Measurements from ENCODE around the gene MAMDC2.
"Not testable (repeated sequence)": the region's sequence is repeated elsewhere in the genome, so short reads cannot be mapped to it uniquely, and the experiment has no call there.

MAMDC2 gene

GRCh38 chr9:70038171-70038621 lies 5.5 kb upstream of the MAMDC2 start:
- DNase-seq (ENCODE audit: low read depth in 2 of 2) = not testable (repeated sequence)

- no peak for DNase-seq (ENCODE audit: low read depth in 2 of 2)
Observed at GRCh38 chr9:70040376-70040903, 3.2 kb upstream of the MAMDC2 start.

GRCh38 chr9:70042461-70043215 lies 1.0 kb upstream of the MAMDC2 start:
- no peak for DNase-seq (ENCODE audit: low read depth in 2 of 2)

- DNase-seq (ENCODE audit: low read depth in 2 of 2) = no peak
Observed at GRCh38 chr9:70043285-70043684, 363 bp upstream of the MAMDC2 start.

- DNase-seq (ENCODE audit: low read depth in 2 of 2) = no peak
Observed at GRCh38 chr9:70044490-70045307, 1.1 kb downstream of the MAMDC2 start.

DNA sequence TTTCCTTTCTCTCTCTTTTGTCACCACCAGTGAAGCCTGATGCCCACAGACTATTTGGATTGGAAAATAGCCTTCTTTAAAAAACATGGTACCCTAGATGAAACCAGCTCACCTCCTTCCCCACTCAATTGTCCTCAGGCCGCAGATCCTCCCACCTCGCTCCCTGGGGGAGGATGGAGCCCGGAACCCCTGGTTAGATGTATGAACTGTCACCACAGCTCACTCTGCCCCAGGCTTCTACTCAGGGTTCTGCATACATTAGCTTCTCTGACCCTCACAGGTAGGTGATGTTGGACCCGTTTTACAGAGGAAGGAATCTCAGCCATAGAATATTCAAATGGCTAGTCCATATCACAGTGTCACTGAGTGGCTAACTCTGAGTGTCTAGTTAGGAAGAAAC lies 1.8 kb downstream of the MAMDC2 start:
- no peak for DNase-seq (ENCODE audit: low read depth in 2 of 2)

DNA sequence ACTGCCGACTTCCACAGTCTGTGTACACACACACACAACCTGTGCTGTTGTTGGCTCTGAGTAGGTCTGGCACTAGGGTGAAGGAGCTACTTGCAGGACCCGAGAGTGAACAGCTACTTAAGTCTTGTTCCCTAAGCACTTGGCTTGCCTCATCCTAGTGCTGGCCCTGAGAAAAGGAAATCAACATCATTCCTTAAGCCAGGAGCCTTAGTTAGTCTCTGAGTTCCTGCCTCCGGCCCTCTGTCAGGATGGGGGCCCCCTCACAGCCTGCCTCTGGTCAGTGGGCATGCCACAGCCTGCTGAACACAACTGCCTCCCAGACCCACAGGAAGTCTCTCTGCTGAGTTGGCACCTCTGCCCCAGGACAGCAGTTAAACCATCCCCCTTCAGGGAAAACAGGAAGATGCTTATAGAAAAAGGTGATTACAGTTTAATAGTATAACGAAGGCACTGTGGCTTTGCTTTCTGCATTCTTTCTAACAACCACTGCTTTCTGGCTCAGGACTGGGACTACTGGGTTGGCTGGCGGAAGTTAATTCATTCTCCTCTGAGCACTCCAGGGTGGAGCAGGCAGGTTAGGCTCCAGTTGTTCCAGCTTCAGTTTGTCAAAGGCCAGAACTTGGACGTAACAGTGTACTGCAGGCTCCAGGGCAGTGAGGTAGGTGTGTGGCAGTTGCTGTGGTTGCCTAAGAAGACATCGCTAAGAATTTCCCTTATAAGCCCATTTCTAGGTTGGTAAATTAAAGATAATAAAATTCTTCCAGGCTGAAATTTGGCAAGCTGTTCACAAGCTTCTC lies 2.8 kb downstream of the MAMDC2 start:
- DNase-seq (ENCODE audit: low read depth in 2 of 2) = no peak

DNA sequence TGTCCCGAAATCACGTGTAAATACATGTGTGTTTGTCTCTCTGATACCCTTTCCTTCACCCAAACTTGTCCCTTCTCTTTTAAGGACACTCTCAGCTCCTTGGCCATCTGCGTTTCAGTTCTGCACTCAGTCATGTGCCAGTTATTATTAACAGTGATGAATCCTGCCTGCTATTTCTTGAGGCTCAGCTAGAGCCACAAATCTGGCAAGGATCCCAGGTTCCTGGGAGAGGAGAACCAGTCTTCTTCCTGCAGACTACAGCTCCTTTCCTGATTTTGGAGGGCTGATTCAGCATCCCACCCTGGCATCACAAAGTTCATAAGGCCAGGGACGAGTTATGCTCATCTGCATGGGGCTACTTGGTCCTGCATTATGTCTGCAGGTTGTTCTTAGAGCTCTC lies 5.6 kb downstream of the MAMDC2 start:
- DNase-seq (ENCODE audit: low read depth in 2 of 2) = no peak

- DNase-seq (ENCODE audit: low read depth in 2 of 2) = no peak
Observed at GRCh38 chr9:70049672-70050271, 6.1 kb downstream of the MAMDC2 start.

GRCh38 chr9:70052768-70053167 lies 9.1 kb downstream of the MAMDC2 start:
- DNase-seq (ENCODE audit: low read depth in 2 of 2) = no peak

GRCh38 chr9:70053864-70054263 lies 10.2 kb downstream of the MAMDC2 start:
- DNase-seq (ENCODE audit: low read depth in 2 of 2) = no peak

DNA sequence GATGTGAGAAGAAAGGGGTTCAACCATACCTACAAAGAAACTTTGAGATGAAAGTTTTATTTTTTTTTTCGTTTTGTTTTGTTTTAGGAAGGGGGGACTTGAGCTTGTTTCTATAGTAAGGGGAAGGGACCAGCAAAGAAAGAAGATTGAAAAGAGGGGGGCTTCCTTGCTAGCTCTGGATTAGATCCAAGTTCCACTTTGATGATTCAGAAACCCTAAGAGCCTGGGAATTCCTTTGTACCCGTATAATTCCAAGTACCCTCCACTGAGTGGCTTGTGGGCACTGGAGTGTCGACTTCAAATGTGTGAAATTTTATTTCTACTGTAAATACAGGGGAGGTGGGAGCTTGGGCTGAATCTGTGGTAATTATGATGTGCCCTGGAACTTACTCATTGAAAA lies 10.9 kb downstream of the MAMDC2 start:
- DNase-seq (ENCODE audit: low read depth in 2 of 2) = no peak

DNA sequence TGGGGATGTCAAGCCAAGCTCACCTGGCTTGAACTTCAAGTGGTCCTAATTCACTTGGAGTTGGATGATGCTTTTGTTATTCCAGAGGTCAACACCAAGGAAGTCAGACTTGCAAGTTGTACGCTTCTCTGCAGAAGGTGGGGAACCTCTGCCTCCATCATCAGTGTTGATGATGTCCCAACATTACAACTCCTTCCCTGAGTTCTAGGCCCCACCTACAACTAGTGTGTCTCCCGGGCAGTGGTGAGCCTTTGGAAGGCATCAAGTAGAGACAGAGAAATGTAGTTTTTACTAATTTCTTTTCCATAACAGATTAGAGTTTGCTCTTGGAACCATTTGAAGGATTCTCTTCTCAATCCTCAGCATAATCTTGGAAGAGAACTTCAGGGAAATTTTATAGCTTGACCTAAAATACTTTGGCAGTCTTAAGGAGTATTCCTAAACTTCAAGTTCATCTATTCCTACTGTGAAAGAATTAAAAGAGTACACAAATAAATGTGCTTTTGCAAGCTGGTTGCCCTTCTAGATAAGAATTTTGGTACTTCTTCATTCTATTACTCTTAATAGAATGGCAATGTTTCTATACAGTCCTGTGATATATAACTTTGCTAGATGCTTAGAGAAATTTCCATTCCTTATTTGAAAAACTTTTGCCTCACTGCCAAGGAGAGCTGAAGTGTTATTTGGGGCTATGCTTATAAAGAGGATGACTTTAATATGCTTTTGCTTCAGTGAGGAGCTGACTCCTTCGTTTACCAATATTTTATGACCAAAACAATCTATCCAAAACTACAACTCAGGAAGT lies 12.0 kb downstream of the MAMDC2 start:
- no peak for DNase-seq (ENCODE audit: low read depth in 2 of 2)

DNA sequence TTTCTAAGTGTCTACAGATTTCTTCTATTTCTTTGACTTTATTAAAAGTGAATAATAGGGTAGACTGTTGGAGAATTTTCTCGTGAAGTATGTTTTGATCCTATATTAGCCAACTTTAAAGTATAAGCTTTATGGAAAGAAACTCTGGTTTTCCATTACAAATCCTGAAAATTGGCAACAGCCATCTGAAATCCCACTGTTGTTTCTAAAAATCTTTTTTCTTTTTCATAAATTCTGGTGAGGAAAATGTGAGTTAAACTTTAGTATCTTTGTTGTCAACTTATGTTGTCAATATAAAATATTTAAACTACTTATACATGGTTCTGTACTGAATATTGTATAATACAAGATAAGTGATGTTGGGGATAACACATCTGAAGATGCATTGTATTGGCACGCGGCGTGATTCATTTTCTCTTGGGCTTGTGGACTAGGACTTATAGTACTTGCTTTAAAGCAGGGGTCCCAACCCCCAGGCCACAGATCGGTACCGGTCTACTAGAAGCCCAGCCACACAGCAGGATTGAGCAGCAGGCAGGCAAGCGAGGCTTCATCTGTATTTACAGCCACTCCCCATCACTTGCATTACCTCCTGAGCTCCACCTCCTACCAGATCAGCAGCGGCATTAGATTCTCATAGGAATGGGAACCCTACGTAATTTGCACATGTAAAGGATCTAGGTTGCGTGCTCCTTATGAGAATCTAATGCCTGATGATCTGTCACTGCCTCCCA lies 12.7 kb downstream of the MAMDC2 start:
- no peak for DNase-seq (ENCODE audit: low read depth in 2 of 2)

DNA sequence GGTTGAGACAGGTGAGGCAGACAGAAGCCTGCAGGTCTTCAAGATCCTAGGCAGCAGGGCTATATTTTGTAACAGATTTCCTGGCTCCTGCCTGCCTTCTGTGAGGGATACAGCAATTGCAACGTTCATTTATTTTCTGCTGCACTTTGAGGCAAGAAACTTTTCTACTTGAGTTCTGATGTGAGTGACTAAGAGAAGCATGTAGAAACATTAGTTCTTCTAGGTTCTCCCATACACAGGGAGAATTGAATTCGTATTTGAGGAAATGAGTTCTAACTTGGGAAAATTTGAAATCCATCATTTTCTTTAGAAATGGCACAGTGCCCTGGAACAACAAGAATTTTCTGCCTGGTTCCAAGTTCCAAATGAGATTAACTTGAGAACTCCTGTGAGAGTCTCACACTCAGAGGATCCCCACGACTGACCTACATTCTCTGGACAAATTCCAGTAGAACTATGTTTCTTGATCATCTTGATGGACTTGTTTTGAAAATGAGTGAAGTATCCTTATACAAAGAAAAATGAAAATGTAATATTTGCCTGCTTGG lies 15.0 kb downstream of the MAMDC2 start:
- DNase-seq (ENCODE audit: low read depth in 2 of 2) = no peak

DNA sequence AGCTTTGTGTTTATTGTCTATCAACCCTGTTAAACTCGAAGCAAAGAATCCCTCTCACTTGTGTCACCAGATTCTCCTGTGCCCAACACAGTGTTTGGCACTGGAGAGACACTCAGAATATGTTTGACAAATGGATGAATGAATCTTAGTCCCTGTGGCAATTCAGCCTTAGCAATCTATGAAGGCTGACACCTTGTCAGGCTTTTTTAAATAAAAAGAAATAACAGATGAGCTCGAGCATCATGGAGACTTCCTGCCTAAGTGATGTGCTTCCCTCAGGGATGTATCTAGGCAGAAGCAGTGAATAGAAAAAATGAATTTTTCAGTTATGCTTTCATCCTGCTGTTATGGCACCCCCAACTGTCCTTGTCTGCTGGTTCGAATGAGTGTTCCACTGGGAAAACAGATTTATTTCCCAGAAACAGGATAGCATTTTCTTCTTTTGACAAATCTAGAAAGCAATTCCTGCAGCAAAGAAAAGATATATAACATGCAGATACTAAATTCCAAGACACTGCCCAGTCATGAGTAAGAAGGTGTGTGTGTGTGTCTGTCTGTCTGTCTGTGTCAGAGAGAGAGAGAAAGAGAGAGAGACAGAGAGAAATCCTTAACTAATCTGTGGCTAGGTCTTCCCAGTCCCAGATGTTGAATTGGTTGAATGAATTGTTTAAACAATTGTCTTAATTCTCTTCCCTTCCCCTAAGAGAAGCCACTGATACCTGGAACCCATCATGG lies 16.7 kb downstream of the MAMDC2 start:
- no peak for DNase-seq (ENCODE audit: low read depth in 2 of 2)

- DNase-seq (ENCODE audit: low read depth in 2 of 2) = no peak
Observed at GRCh38 chr9:70060883-70061507, 17.3 kb downstream of the MAMDC2 start.

- no peak for DNase-seq (ENCODE audit: low read depth in 2 of 2)
Observed at GRCh38 chr9:70061776-70062175, 18.1 kb downstream of the MAMDC2 start.

GRCh38 chr9:70064496-70064895 lies 20.8 kb downstream of the MAMDC2 start:
- DNase-seq (ENCODE audit: low read depth in 2 of 2) = no peak

All from stimulated activated CD4-positive, alpha-beta T cell treated with anti-CD3 and anti-CD28 coated beads, Interleukin-1b, Interleukin-23, amount 100 ng/mL, for 1 hour (primary cell).